Mesothelial cell of epicardium (in vitro differentiated cells): ENCODE data around the gene RAB7A. TPM values are rescaled to one million over a fixed set of nuclear protein-coding genes. Genes with fewer than 3 reads are reported as not detected.
"Not testable (repeated sequence)": the region's sequence is repeated elsewhere in the genome, so short reads cannot be mapped to it uniquely, and the experiment has no call there.

Experiments used
- DNase-seq, 2 experiments: peaks; one replicate each; pipeline ENCODE4 v3.0.0; 2021; ENCODE audit warnings: low spot score in 2 of 2; ENCODE audit not compliant: unreplicated experiment in 2 of 2
- H3K27ac Mint-ChIP-seq: 2 replicates; pipeline ENCODE4 v1.8.0; 2021; ENCODE audit warnings: mixed read lengths
- H3K27me3 Mint-ChIP-seq: 2 replicates; pipeline ENCODE4 v1.8.0; 2021; ENCODE audit warnings: low read depth, mixed read lengths
- H3K36me3 Mint-ChIP-seq: 2 replicates; pipeline ENCODE4 v1.8.0; 2021; ENCODE audit warnings: mixed read lengths
- H3K4me1 Mint-ChIP-seq: 2 replicates; pipeline ENCODE4 v1.8.0; 2021; ENCODE audit warnings: mixed read lengths
- H3K4me3 Mint-ChIP-seq: 2 replicates; pipeline ENCODE4 v1.8.0; 2021; ENCODE audit warnings: mild to moderate bottlenecking, moderate library complexity, mixed read lengths
- H3K9me3 Mint-ChIP-seq: 2 replicates; pipeline ENCODE4 v1.8.0; 2021; ENCODE audit warnings: mixed read lengths
- CTCF ChIP-seq: fragments of 200-600 bp; sonication (generic); IDR thresholded peaks from one replicate; pipeline ENCODE4 v1.5.0; 2021; ENCODE audit warnings: antibody characterized with exemption; ENCODE audit not compliant: unreplicated experiment
- total RNA-seq: library from RNA; stranded (reverse); gene quantifications from 3 replicates; pipeline ENCODE4 v1.2.1, GENCODE V29; 2021

RAB7A gene
- total RNA-seq, 1 donor from 2014 or later: 133 TPM

- TF ChIP-seq CTCF: no peak
- no peak overlapping the region for H3K4me3 Mint-ChIP-seq
- peaks cover 56% of the 10 kb centered on the region for H3K36me3 Mint-ChIP-seq
- DNase-seq: no peak
- no peak overlapping the region for H3K27ac Mint-ChIP-seq
- peaks cover 17% of the 10 kb centered on the region for H3K9me3 Mint-ChIP-seq
- H3K27me3 Mint-ChIP-seq: no peaks in the 10 kb centered on the region
- H3K4me1 Mint-ChIP-seq: no peaks in the 10 kb centered on the region
Measured at GRCh38 chr3:128746881-128747280, 20.9 kb downstream of the RAB7A start.

- H3K4me3 Mint-ChIP-seq: no peak overlapping the region
- TF ChIP-seq CTCF: no peak
- peaks cover 19% of the 10 kb centered on the region for H3K9me3 Mint-ChIP-seq
- peaks cover 51% of the 10 kb centered on the region for H3K36me3 Mint-ChIP-seq
- H3K27me3 Mint-ChIP-seq: no peaks in the 10 kb centered on the region
- H3K4me1 Mint-ChIP-seq: no peaks in the 10 kb centered on the region
- DNase-seq: no peak
- H3K27ac Mint-ChIP-seq: no peak overlapping the region
Measured at GRCh38 chr3:128748557-128748956, 22.6 kb downstream of the RAB7A start.

GRCh38 chr3:128749035-128749434 is 23.1 kb downstream of the RAB7A start:
- Mint-ChIP-seq H3K4me1 (no peaks in the 10 kb centered on the region), H3K4me3 (no peak overlapping the region), H3K9me3 (peaks cover 20% of the 10 kb centered on the region), H3K27me3 (no peaks in the 10 kb centered on the region), H3K36me3 (peaks cover 47% of the 10 kb centered on the region), H3K27ac (no peak overlapping the region)
- no peak for DNase-seq
- TF ChIP-seq CTCF: no peak

- H3K27me3 Mint-ChIP-seq, H3K4me3 Mint-ChIP-seq, H3K27ac Mint-ChIP-seq, DNase-seq, H3K4me1 Mint-ChIP-seq: not testable (repeated sequence)
- peaks cover 43% of the 10 kb centered on the region for H3K36me3 Mint-ChIP-seq
- peaks cover 25% of the 10 kb centered on the region for H3K9me3 Mint-ChIP-seq
Measured at GRCh38 chr3:128749561-128749960, 23.6 kb downstream of the RAB7A start.

GRCh38 chr3:128753715-128754114 is 27.7 kb downstream of the RAB7A start:
- H3K4me1 Mint-ChIP-seq: no peaks in the 10 kb centered on the region
- TF ChIP-seq CTCF: no peak
- no peaks in the 10 kb centered on the region for H3K27me3 Mint-ChIP-seq
- no peak overlapping the region for H3K27ac Mint-ChIP-seq
- H3K4me3 Mint-ChIP-seq: no peak overlapping the region
- H3K9me3 Mint-ChIP-seq: peaks cover 35% of the 10 kb centered on the region
- DNase-seq: no peak
- peaks cover 39% of the 10 kb centered on the region for H3K36me3 Mint-ChIP-seq

GRCh38 chr3:128760042-128760441 is 34.1 kb downstream of the RAB7A start:
- DNase-seq: no peak
- TF ChIP-seq CTCF: no peak
- H3K36me3 Mint-ChIP-seq: peaks cover 25% of the 10 kb centered on the region
- H3K9me3 Mint-ChIP-seq: peaks cover 8% of the 10 kb centered on the region
- H3K27me3 Mint-ChIP-seq: no peaks in the 10 kb centered on the region
- peaks cover 2% of the 10 kb centered on the region for H3K4me1 Mint-ChIP-seq
- no peak overlapping the region for H3K4me3 Mint-ChIP-seq
- H3K27ac Mint-ChIP-seq: no peak overlapping the region
